Measurements from ENCODE around the gene DPP8.

GRCh38 chr15:65460741-65461347 is 56.6 kb downstream of the DPP8 start:
- TF ChIP-seq, protein P1, sequence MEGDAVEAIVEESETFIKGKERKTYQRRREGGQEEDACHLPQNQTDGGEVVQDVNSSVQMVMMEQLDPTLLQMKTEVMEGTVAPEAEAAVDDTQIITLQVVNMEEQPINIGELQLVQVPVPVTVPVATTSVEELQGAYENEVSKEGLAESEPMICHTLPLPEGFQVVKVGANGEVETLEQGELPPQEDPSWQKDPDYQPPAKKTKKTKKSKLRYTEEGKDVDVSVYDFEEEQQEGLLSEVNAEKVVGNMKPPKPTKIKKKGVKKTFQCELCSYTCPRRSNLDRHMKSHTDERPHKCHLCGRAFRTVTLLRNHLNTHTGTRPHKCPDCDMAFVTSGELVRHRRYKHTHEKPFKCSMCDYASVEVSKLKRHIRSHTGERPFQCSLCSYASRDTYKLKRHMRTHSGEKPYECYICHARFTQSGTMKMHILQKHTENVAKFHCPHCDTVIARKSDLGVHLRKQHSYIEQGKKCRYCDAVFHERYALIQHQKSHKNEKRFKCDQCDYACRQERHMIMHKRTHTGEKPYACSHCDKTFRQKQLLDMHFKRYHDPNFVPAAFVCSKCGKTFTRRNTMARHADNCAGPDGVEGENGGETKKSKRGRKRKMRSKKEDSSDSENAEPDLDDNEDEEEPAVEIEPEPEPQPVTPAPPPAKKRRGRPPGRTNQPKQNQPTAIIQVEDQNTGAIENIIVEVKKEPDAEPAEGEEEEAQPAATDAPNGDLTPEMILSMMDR (IDR thresholded peaks at IDR 0.05; ENCODE audit: poor library complexity, severe bottlenecking) = no peak
- TF ChIP-seq, protein P2, sequence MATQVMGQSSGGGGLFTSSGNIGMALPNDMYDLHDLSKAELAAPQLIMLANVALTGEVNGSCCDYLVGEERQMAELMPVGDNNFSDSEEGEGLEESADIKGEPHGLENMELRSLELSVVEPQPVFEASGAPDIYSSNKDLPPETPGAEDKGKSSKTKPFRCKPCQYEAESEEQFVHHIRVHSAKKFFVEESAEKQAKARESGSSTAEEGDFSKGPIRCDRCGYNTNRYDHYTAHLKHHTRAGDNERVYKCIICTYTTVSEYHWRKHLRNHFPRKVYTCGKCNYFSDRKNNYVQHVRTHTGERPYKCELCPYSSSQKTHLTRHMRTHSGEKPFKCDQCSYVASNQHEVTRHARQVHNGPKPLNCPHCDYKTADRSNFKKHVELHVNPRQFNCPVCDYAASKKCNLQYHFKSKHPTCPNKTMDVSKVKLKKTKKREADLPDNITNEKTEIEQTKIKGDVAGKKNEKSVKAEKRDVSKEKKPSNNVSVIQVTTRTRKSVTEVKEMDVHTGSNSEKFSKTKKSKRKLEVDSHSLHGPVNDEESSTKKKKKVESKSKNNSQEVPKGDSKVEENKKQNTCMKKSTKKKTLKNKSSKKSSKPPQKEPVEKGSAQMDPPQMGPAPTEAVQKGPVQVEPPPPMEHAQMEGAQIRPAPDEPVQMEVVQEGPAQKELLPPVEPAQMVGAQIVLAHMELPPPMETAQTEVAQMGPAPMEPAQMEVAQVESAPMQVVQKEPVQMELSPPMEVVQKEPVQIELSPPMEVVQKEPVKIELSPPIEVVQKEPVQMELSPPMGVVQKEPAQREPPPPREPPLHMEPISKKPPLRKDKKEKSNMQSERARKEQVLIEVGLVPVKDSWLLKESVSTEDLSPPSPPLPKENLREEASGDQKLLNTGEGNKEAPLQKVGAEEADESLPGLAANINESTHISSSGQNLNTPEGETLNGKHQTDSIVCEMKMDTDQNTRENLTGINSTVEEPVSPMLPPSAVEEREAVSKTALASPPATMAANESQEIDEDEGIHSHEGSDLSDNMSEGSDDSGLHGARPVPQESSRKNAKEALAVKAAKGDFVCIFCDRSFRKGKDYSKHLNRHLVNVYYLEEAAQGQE (IDR thresholded peaks at IDR 0.05; ENCODE audit: borderline replicate concordance) = no peak
- TF ChIP-seq EZH2 (IDR thresholded peaks at IDR 0.05; ENCODE audit: borderline replicate concordance, insufficient read depth, low read length, poor library complexity, severe bottlenecking) = no peak
- no peak for TF ChIP-seq POLR2AphosphoS5 (IDR thresholded peaks at IDR 0.05)
